Embryonic facial prominence (tissue), 1 donor: ENCODE results near the gene HNRNPF.
"Not testable (repeated sequence)": the region's sequence is repeated elsewhere in the genome, so short reads cannot be mapped to it uniquely, and the experiment has no call there.

ENCODE experiments used
- DNase-seq: peaks from one replicate; pipeline ENCODE4 v3.0.0-alpha.2; 2016; ENCODE audit errors: extremely low spot score

The HNRNPF gene

DNA sequence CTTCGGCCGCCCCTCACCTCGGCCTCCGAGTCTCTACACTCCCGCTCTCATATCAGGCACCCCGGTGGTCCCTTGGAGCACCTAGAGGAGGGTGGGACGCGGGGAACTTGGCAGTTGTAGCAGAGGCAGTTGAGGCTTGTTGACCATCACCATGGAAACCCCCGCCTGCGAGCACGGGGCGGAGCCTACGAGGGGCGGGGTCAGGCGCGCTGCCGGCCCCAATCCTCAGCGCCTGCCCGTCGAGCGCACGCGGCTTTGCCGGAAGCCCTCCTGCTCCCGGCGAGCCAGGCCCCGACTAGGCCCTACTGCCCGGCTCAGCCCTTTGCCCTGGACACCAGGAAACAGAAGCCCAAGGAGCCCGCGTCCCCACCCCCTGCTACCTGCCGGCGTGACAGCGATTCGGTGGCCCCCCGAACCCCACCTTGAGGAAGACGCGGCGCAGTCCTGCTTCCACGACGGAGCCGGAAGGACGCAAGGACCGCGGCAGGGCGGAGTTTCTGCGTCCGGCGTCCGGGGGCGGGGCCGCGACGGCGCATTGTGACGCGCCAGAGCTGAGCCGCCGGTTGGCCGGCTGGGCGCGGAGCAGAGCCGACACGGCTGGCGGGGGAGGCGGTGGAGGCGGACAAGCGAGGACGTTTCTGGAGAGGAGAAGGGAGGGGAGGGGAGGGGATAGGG, at the start of gene HNRNPF:
HNRNPF (minus strand) TSS at position 477 of the 675 bp plus-strand sequence. CDS start 21,302 bp downstream, outside the sequence.
- peak; percentile 92 for DNase-seq

DNA sequence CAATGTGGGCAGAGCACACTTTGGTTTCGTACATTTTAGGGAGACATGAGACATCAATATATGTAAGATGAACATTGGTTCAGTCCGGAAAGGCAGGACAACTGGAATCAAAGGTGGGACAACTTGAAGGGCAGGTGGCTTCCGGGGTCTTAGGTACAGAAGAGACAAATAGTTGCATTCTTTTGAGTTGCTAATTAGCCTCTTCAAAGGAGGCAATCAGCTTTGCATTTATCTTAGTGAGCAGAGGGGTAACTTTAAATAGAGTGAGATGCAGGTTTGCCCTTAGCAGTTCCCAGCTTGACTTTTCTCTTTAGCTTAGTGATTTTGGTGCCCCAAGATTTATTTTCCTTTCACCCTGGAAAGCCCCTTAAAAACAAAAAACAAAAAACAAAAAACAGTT, 49.2 kb upstream of the HNRNPF start:
- DNase-seq, result no peak

DNA sequence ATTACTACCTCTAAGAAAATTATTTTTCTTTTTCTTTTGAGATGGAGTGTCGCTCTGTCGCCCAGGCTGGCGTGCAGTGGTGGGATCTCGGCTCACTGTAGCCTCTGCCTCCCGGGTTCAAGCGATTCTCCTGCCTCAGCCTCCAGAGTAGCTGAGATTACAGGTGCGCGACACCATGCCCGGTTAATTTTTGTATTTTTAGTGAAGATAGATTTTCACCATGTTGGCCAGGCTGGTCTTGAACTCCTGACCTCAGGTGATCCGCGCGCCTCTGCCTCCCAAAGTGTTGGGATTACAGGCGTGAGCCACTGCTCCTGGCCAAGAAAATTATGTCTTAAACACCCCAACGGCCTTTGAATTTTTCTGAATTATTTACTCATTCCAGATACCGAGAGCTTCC, 47.6 kb upstream of the HNRNPF start:
- DNase-seq, result not testable (repeated sequence)

- not testable (repeated sequence) for DNase-seq
These were observed 45.0 kb upstream of the HNRNPF start for GRCh38 chr10:43454025-43454424.

DNA sequence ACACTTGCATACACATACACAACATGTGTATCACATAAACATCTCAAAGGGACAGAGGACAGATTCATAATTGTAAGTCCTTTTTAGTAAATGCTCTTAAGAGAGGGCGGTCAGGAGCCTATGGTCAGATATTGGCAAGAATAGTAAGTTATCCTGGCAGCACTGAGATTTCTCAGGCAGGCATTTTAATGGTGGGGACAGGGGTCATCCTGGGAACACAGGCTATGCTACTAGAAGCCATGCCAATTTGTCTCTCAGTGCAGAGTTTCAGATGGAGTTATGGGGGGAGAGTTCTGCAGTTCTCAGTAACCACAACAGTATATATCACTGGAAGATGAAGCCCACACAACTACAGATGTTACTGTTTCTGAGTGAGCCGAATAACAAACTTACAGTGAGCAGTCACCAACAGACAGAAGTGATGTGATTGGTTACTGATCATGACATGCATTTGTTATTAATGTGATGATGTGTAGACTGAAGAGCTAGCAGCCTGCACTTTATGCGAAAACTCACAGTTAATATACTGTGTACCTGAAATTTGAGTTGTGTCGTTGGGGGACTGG, 44.4 kb upstream of the HNRNPF start:
- no peak for DNase-seq

GRCh38 chr10:43452356-43452914, 43.4 kb upstream of the HNRNPF start:
- DNase-seq, result no peak

DNA sequence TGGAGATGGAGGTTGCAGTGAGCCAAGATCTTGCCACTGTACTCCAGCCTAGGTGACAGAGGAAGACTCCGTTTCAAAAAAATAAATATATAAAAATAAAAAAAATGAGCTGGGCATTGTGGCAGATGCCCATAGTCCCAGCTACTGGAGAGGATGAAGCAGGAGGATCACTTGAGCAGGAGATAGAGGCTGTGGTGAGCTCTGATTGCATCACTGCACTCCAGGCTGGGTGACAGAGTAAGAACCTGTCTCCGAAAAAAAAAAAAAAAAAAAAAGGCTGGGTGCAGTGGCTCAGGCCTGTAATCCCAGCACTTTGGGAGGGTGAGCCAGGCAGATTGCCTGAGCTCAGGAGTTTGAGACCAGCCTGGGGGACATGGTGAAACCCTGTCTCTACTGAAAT, 39.8 kb upstream of the HNRNPF start:
- DNase-seq, result no peak

GRCh38 chr10:43446219-43447017, 37.4 kb upstream of the HNRNPF start:
- DNase-seq, result not testable (repeated sequence)

DNA sequence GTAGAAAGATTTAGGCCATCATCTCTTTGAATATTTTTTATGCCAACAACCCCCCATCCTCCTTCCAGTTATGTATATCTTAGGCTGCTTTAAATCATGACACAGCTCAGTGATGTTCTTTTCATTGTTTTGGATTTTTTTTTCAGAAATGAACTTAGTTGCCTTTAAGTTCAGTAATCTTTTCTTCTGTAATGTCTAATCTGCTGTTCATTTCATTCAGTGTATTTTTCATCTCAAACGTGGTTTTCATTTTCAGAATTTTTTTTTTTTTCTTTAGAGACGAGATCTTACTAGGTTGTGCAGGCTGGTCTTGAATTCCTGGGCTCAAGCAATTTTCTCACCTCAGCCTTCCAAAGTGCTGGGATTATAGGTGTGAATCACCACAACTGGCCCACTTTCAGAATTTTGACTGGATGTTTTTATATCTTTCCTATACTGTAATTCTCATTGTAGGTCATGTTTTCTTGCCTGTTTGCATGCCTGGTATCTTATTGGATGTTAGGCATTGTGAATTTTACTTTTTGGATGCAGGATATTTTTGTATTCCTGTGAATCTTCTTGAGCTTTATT, 36.0 kb upstream of the HNRNPF start:
- DNase-seq, result no peak

DNA sequence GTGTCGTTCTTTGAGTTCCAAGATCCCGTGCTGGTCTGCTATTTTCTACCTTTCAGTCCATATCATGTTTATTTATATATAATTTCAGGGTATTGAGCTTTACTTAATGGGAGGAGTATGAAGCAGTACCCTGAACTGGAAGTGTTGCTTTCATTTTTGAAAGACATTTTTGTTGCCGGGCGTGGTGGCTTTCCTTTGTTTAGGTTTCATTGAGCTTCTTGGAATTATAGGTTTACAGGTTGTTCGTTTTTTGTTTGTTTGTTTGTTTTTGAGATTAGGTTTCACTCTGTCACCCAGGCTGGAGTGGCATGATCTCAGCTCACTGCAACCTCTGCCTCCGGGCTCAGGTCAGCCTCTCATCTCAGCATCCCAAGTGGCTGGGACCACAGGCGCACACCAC, 35.3 kb upstream of the HNRNPF start:
- no peak for DNase-seq

GRCh38 chr10:43440463-43441134, 31.6 kb upstream of the HNRNPF start:
- DNase-seq, result no peak

DNA sequence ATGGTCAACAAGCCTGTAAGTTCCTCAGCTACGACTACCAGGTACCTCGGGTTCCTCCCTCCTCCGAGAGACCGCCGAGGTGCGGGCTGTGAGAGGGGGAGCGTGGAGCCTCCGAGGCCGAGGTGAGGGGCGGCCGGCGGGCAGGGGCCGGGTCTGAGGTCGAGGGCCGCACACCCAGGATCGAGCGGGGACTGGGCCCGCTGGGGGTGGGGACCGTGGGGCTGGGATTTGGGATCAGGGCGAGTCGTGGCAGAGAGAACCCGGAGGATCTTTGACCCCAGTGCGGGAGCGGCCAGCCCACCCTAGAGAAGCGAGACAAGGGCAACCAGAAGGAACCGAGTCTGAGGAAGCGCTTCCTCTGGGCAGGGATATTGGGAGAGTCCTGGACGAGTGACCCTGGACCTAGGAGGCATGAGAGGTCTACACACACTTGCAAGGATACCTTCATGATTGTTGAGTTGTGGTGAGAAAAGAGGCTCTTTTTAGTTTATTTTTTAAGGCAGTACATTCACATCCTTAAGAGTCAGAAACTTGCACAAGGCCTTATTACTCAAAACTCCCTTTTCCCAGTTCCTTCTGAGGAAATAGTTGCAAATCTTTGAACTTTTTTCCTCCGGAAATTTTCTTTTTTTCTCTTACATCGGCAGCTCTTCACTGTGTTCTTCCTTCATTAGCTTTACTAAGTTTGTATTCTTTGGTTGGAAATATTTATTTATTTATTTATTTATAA, 28.3 kb upstream of the HNRNPF start:
- DNase-seq, result no peak

DNA sequence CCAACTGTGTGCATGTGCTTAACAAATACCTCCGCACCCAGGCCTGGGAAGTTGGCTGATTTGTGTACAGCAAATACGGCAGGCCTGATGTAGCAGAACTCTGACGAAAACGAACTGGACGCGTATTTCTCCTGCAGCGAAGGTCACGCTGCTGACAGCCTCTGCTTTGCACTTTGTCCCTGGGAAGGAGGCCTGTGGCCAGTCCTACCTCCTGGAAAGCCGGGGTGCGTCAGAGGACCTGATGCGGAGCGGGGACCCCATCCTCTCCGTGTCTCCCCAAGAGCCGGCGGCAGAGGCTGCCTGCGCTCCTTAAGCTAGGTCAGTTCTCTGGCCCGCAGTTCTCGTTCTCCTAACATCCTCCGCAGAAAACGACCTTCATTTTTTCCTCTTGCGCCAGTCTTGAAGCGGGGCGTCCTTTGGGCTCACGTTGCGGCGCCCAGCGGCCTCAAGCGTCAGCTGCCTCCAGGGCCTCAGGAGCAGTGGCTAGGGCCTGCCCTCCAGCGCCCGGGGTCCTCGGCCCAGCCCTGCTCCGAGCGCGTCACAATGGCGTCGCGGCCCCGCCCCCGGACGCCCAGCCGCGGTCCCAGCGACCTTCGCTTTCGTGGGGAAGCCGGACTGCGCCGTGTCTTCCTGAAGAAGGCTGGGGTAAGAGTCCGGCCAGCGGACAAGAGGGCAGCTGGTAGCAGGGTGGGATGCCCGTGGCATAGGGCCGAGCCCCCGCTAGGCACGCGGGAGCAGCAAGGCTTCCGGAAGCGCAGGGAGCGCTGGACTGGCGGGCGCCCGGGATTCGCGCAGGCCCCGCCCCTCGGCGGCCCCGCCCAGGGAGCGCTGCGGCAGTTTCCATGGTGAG, 27.5 kb upstream of the HNRNPF start, which contains the start of gene ZNF487:
ZNF487 (plus strand) TSS at position 821 of the 850 bp plus-strand sequence. CDS start 38,703 bp downstream, outside the sequence.
- peak; percentile 79 for DNase-seq

GRCh38 chr10:43430926-43431663, 22.1 kb upstream of the HNRNPF start:
- DNase-seq, result no peak

- no peak for DNase-seq
These were observed 18.3 kb upstream of the HNRNPF start for GRCh38 chr10:43427166-43427825.

DNA sequence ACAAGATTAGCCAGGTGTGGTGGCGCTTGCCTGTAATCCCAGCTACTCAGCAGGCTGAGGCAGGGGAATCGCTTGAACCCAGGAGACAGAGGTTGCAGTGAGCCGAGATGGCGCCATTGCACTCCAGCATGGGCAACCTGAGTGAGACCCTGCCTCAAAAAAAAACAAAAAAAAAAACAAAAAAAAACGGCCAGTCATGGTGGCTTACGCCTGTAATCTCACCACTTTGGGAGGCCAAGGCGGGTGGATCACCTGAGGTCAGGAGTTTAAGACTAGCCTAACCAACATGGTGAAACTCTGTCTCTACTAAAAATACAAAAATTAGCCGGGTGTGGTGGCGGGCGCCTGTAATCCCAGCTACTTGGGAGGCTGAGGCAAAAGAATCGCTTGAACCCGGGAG, 17.5 kb upstream of the HNRNPF start:
- not testable (repeated sequence) for DNase-seq

DNA sequence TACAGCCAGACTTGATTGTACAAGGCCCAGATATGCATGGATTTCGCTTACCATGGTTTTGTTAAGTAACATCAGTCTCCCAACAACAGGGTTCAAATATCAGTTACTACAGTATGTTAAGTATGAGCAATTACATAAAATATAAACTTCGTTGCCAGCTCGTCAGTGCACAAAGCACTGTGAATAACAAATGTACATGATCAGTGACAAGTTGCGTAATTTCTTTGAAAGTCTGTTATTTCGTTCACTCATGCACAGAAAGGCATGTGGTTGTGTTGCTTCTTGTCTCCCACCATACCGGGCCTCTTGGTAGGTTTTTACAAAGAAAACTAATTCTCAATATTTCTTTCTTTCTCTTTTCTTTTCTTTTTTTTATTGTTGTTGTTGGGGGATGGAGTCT, 15.4 kb upstream of the HNRNPF start:
- no peak for DNase-seq

DNA sequence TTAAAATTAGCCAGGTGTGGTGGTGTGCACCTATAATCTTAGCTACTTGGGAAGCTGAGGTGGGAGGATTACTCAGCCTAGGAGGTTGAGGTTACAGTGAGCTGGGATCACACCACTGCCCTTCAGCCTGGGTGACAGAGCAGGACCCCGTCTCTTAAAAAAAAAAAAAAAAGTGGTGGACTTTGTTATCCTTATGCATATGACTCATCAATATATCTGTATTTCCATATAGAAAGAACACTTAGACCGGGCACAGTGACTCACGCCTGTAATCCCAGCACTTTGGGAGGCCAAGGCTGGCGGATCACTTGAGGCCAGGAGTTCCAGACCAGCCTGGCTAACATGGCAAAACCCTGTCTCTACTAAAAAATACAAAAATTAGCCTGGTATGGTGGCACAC, 13.0 kb upstream of the HNRNPF start:
- DNase-seq, result not testable (repeated sequence)

DNA sequence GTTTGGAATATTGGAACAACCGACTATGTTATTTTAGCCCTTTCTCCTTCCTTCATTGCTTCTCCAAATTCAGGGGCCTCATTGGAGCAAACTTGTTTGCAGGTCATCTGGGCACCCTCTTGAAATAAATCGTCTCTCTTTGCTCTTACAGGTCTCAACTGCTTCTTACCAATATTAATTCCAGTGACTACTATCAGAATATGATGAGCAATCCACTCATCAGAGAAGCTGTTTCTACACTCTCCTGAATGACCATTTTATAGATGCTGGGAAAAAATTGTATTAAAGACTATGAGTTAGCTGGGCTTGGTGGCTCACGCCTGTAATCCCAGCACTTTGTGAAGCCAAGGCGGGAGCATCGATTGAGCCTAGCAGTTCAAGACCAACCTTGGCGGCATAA, 12.5 kb upstream of the HNRNPF start:
- no peak for DNase-seq
